ENCODE results near the gene MLLT11. TPM values are rescaled to one million over a fixed set of nuclear protein-coding genes. Genes with fewer than 3 reads are reported as not detected.

Gene MLLT11
- total and polyA plus RNA-seq, 2 of the 4 experiments (the other 2 are of a cell fraction), result 3.6 to 17.5 TPM

DNA sequence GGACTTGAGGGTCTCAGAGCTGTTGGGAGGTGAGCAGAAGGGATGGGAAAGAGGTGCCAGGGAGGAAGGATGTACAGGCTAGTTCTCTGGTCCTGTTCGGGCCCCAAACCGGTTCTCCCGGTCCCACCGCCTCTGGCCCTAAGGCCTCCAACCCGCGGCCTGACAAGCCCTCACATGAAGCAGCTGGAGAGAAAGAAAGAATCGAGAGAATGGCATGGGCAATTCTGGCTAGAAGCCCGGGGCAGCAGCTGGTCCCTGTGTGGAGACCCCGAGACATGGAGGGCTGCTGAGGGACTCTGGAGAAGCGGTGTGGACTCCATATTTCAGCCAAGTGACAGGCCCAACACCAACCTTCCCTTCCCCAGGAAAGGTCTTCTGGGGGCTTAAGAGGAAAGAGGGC lies 1.5 kb upstream of the MLLT11 start:
- peaks cover 28% of the 10 kb centered on the region for H3K36me3 ChIP-seq (ENCODE audit: control insufficient read depth, insufficient read depth, low read length)
- dilution Hi-C loops (cut with HindIII; ENCODE audit: low sequenced_read_pairs, unreplicated experiment) (no loop called here), in situ Hi-C loops (cut with MboI; ENCODE audit: low sequenced_read_pairs) (no loop called here), intact Hi-C loops (cut with micrococcal nuclease) (no loop called here)
- H3K18ac ChIP-seq (ENCODE audit: low read depth, low read length), result peak overlapping the region; percentile 78
- H3K4me2 ChIP-seq (ENCODE audit: low read depth, low read length), result peak overlapping the region; percentile 97
- BruUV-seq (replicated peaks), result no TSS peak
- H3K23ac ChIP-seq (ENCODE audit: low read depth, low read length), result peak overlapping the region; percentile 85
- H3K9me1 ChIP-seq (ENCODE audit: insufficient read depth, low read length), result peaks cover 23% of the 10 kb centered on the region
- peak overlapping the region; percentile 19; the same call in 1 of the 3 replicates for H2BK15ac ChIP-seq (ENCODE audit: low read depth, low read length)
- H4K91ac ChIP-seq (ENCODE audit: insufficient read depth, low read depth, low read length), result peak overlapping the region; percentile 89
- H2BK5ac ChIP-seq (ENCODE audit: low read depth, low read length, poor library complexity, severe bottlenecking), result peak overlapping the region; percentile 100
- H3K27ac ChIP-seq (ENCODE audit: insufficient read depth, low read length), result peak overlapping the region; percentile 99
- H4K20me1 ChIP-seq (ENCODE audit: insufficient read depth, low read length), result peaks cover 48% of the 10 kb centered on the region
- peak overlapping the region; percentile 99 for H3K14ac ChIP-seq (replicated peaks; ENCODE audit: low read depth, low read length)
- peak overlapping the region; percentile 54 to 95; a peak in 3 of 4 replicates for H4K8ac ChIP-seq (ENCODE audit: low read depth in 2 of 2, low read length in 2 of 2)
- ChIA-PET POLR2A (ENCODE audit: unreplicated experiment) (interaction anchor here (0.7 kb wide), 1 partner anchor 225 kb away, joined by 3 read pairs; no protein-coding TSS in a partner anchor), CTCF (interaction anchor here (0.6 to 1.3 kb wide), 4 partner anchors 8 to 1160 kb away, joined by 3 to 5 read pairs (median 4); partner anchors contain the start of gene GABPB2)
- peak overlapping the region; percentile 65 for H2BK120ac ChIP-seq (ENCODE audit: low read depth, low read length)
- H3K79me1 ChIP-seq (ENCODE audit: low read depth in 1 of 2, low read length in 2 of 2), result peaks cover 32 to 66% of the 10 kb centered on the region in 2 experiments
- H3K9me3 ChIP-seq (ENCODE audit: control insufficient read depth, insufficient read depth, low read length), result no peaks in the 10 kb centered on the region
- H3K4ac ChIP-seq (ENCODE audit: low read depth, low read length), result peak overlapping the region; percentile 97
- H3K27me3 ChIP-seq (ENCODE audit: control insufficient read depth, insufficient read depth, low read length), result no peaks in the 10 kb centered on the region
- peak overlapping the region; percentile 94 for H2AFZ ChIP-seq (replicated peaks; ENCODE audit: low read length, poor library complexity)
- H3K4me3 ChIP-seq (ENCODE audit: insufficient read depth, low read depth, low read length), result peak overlapping the region; percentile 89
- no peak overlapping the region for H2BK20ac ChIP-seq (ENCODE audit: low read depth, low read length)
- H2AK9ac ChIP-seq (replicated peaks; ENCODE audit: low read depth, low read length, poor library complexity), result peak overlapping the region; percentile 97
- H3K4me1 ChIP-seq (ENCODE audit: control insufficient read depth, insufficient read depth, low read length), result peaks cover 15% of the 10 kb centered on the region
- H3K9ac ChIP-seq (ENCODE audit: low read depth, low read length), result peak overlapping the region; percentile 98
- peak overlapping the region; percentile 94 for H3K56ac ChIP-seq (ENCODE audit: extremely low read depth, insufficient read depth, low read length)
- WGBS, 2 experiments (ENCODE audit: extremely low coverage in 2 of 2, insufficient read length in 1 of 2), result 0% methylated on average over 8 of the region's 10 CpGs; no CpG with 5 or more reads in 1 of the 2 experiments
- TF ChIP-seq SMC3 (IDR thresholded peaks at IDR 0.05; ENCODE audit: low read depth, low read length), result no peak
- no peak for TF ChIP-seq BHLHE40 (IDR thresholded peaks at IDR 0.05; ENCODE audit: low read depth, low read length)
- no peak for TF ChIP-seq RCOR1 (IDR thresholded peaks at IDR 0.05; ENCODE audit: insufficient replicate concordance, low read length)
- TF ChIP-seq MXI1 (IDR thresholded peaks at IDR 0.05; ENCODE audit: borderline replicate concordance, low read depth, low read length), result no peak
- TF ChIP-seq CEBPB (IDR thresholded peaks at IDR 0.05; ENCODE audit: low read depth, low read length), result no peak
- TF ChIP-seq RFX5 (IDR thresholded peaks at IDR 0.05; ENCODE audit: low read depth, low read length), result no peak
- TF ChIP-seq RAD21 (IDR thresholded peaks at IDR 0.05; ENCODE audit: low read length), result no peak
- TF ChIP-seq, protein P1, sequence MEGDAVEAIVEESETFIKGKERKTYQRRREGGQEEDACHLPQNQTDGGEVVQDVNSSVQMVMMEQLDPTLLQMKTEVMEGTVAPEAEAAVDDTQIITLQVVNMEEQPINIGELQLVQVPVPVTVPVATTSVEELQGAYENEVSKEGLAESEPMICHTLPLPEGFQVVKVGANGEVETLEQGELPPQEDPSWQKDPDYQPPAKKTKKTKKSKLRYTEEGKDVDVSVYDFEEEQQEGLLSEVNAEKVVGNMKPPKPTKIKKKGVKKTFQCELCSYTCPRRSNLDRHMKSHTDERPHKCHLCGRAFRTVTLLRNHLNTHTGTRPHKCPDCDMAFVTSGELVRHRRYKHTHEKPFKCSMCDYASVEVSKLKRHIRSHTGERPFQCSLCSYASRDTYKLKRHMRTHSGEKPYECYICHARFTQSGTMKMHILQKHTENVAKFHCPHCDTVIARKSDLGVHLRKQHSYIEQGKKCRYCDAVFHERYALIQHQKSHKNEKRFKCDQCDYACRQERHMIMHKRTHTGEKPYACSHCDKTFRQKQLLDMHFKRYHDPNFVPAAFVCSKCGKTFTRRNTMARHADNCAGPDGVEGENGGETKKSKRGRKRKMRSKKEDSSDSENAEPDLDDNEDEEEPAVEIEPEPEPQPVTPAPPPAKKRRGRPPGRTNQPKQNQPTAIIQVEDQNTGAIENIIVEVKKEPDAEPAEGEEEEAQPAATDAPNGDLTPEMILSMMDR (conservative IDR thresholded peaks at IDR 0.05; ENCODE audit: low read depth, low read length), result no peak
- peak; percentile 19 for DNase-seq
- H2AK5ac ChIP-seq (ENCODE audit: low read depth, low read length), result peak overlapping the region; percentile 91
- ATAC-seq (ENCODE audit: low read depth), result no peak
- peak overlapping the region; percentile 91 for H4K5ac ChIP-seq (ENCODE audit: low read depth, low read length)

Data from IMR-90 (cell line).